IMR-90 (cell line): ENCODE results near the gene ZNF793.

ENCODE experiments used
- MAFK ChIP-seq: IDR thresholded peaks from 2 replicates; pipeline ENCODE4 v1.6.1; 2012; ENCODE audit warnings: low read depth, low read length, improper control_type of control experiment
- POLR2A ChIP-seq: IDR thresholded peaks from 2 replicates; pipeline ENCODE4 v1.6.1; 2012; ENCODE audit warnings: mild to moderate bottlenecking, low read depth, low read length
- RAD21 ChIP-seq: IDR thresholded peaks from 2 replicates; pipeline ENCODE4 v1.6.1; 2012; ENCODE audit warnings: low read length, improper control_type of control experiment
- SMC3 ChIP-seq: fragments of 150-350 bp; IDR thresholded peaks from 2 replicates; pipeline ENCODE4 v1.6.1; 2016; ENCODE audit warnings: low read depth, mild to moderate bottlenecking, antibody characterized with exemption, low read length, moderate library complexity
- TF ChIP-seq, protein P1 (sequence below): conservative IDR thresholded peaks from 2 replicates; pipeline ENCODE4 v1.5.1; 2012; ENCODE audit warnings: mild to moderate bottlenecking, low read depth, low read length, improper control_type of control experiment
- TF ChIP-seq, protein P2 (sequence below): fragments of 150-350 bp; IDR thresholded peaks from 2 replicates; pipeline ENCODE4 v1.6.1; 2017; ENCODE audit warnings: mild to moderate bottlenecking, antibody characterized with exemption, low read length, low read depth

DNA sequence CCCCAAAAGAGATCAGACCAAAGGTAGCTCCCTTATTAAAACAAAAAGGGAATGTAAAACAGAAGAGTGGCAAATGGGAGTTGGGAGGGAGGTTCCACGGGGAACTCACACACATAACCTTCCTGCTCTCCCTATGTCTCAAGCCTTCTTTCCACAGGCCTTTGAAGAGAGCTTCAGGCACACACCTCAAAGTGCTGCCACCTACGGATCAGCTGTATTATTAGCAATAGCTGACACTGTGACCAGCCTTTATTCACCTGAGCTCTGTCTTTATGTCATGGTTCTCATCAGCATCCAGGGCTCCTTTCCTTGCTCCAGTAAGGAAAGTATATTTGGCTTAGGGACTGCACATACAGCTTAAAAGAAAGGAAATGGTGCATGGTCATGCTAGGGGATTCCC is 76.6 kb downstream of the ZNF793 start:
- TF ChIP-seq POLR2A: no peak
- TF ChIP-seq, protein P1, sequence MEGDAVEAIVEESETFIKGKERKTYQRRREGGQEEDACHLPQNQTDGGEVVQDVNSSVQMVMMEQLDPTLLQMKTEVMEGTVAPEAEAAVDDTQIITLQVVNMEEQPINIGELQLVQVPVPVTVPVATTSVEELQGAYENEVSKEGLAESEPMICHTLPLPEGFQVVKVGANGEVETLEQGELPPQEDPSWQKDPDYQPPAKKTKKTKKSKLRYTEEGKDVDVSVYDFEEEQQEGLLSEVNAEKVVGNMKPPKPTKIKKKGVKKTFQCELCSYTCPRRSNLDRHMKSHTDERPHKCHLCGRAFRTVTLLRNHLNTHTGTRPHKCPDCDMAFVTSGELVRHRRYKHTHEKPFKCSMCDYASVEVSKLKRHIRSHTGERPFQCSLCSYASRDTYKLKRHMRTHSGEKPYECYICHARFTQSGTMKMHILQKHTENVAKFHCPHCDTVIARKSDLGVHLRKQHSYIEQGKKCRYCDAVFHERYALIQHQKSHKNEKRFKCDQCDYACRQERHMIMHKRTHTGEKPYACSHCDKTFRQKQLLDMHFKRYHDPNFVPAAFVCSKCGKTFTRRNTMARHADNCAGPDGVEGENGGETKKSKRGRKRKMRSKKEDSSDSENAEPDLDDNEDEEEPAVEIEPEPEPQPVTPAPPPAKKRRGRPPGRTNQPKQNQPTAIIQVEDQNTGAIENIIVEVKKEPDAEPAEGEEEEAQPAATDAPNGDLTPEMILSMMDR: no peak
- TF ChIP-seq SMC3: no peak
- TF ChIP-seq, protein P2, sequence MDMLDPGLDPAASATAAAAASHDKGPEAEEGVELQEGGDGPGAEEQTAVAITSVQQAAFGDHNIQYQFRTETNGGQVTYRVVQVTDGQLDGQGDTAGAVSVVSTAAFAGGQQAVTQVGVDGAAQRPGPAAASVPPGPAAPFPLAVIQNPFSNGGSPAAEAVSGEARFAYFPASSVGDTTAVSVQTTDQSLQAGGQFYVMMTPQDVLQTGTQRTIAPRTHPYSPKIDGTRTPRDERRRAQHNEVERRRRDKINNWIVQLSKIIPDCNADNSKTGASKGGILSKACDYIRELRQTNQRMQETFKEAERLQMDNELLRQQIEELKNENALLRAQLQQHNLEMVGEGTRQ: no peak
- no peak for TF ChIP-seq MAFK
- no peak for TF ChIP-seq RAD21
